Erythroblast (primary cell): ENCODE data around the gene HINFP.
"Not testable (repeated sequence)": the region's sequence is repeated elsewhere in the genome, so short reads cannot be mapped to it uniquely, and the experiment has no call there.

Source experiments
- DNase-seq, 2 experiments: peaks; one replicate each; lab custom pipeline; 2025; lab: John Stamatoyannopoulos, UW
- GATA1 ChIP-seq: IDR thresholded peaks from 2 replicates; pipeline ENCODE4 v1.6.1; 2011; ENCODE audit warnings: low read depth, mild to moderate bottlenecking, control low read depth, low read length, moderate library complexity
- POLR2A ChIP-seq: IDR thresholded peaks from 2 replicates; pipeline ENCODE4 v1.6.1; 2011; ENCODE audit warnings: mild to moderate bottlenecking, low read length

Gene HINFP

GRCh38 chr11:119166368-119167076 lies 45.1 kb downstream of the HINFP start:
- TF ChIP-seq GATA1 (no peak), POLR2A (no peak)
- DNase-seq, result no peak

- not testable (repeated sequence) for DNase-seq
Observed at GRCh38 chr11:119167077-119167458, 45.7 kb downstream of the HINFP start.

GRCh38 chr11:119167933-119168332 lies 46.6 kb downstream of the HINFP start:
- no peak for DNase-seq
- no peak for TF ChIP-seq POLR2A
- no peak for TF ChIP-seq GATA1

- no peak for TF ChIP-seq GATA1
- peak; percentile 87 for TF ChIP-seq POLR2A
- DNase-seq, result peak; percentile 88 to 90
Observed at GRCh38 chr11:119168471-119169281, 47.3 kb downstream of the HINFP start, which contains the start of gene NLRX1. Gene NLRX1 (plus strand): TSS chr11:119168725. CDS start chr11:119171404, 2,679 bp downstream.

- peak in 1 of 2 experiments; percentile 62 for DNase-seq
- TF ChIP-seq GATA1, result no peak
- TF ChIP-seq POLR2A, result no peak
Observed at GRCh38 chr11:119169282-119169719, 47.9 kb downstream of the HINFP start.

- TF ChIP-seq GATA1, result no peak
- TF ChIP-seq POLR2A, result no peak
- DNase-seq, result no peak
Observed at GRCh38 chr11:119172513-119172912, 51.1 kb downstream of the HINFP start.

GRCh38 chr11:119173453-119173852 lies 52.1 kb downstream of the HINFP start:
- no peak for DNase-seq
- TF ChIP-seq GATA1 (no peak), POLR2A (no peak)

- TF ChIP-seq GATA1, result no peak
- no peak for DNase-seq
Observed at GRCh38 chr11:119175493-119176077, 54.2 kb downstream of the HINFP start.

- TF ChIP-seq GATA1 (no peak), POLR2A (no peak)
- no peak for DNase-seq
Observed at GRCh38 chr11:119178166-119178680, 56.8 kb downstream of the HINFP start.

GRCh38 chr11:119179342-119179741 lies 58.0 kb downstream of the HINFP start:
- DNase-seq, result no peak
- no peak for TF ChIP-seq POLR2A
- no peak for TF ChIP-seq GATA1

GRCh38 chr11:119179983-119180382 lies 58.6 kb downstream of the HINFP start:
- TF ChIP-seq POLR2A, result no peak
- no peak for TF ChIP-seq GATA1

GRCh38 chr11:119180729-119181676 lies 59.6 kb downstream of the HINFP start:
- DNase-seq, result no peak
- TF ChIP-seq POLR2A (no peak), GATA1 (no peak)

More at GRCh38 chr11:119179983-119180382, 58.6 kb downstream of the HINFP start:
- DNase-seq, result no peak

- TF ChIP-seq POLR2A (no peak), GATA1 (no peak)
- no peak for DNase-seq
Observed at GRCh38 chr11:119181677-119182412, 60.5 kb downstream of the HINFP start.

GRCh38 chr11:119184399-119184798 lies 63.0 kb downstream of the HINFP start:
- not testable (repeated sequence) for DNase-seq
